OCI-LY3 (cell line): ENCODE data around the gene PIP5K1C.

Source experiments
- H2AFZ ChIP-seq: fragments of 200-600, 300-600 bp; shearing (Covaris generic); 2 replicates; pipeline ENCODE4 v1.6.0; 2014; ENCODE audit warnings: antibody characterized with exemption, low read depth, low read length
- H3K27ac ChIP-seq: fragments of 200-600, 300-600 bp; sonication (generic); 2 replicates; pipeline ENCODE4 v1.5.1; 2014; ENCODE audit warnings: mild to moderate bottlenecking, low read length, moderate library complexity, mixed read lengths
- H3K27me3 ChIP-seq: fragments of 200-600, 300-600 bp; sonication (generic); 2 replicates; pipeline ENCODE4 v1.6.1; 2014; ENCODE audit warnings: low read depth, low read length, mixed read lengths
- H3K36me3 ChIP-seq: fragments of 200-600, 300-600 bp; sonication (generic); replicated peaks from 2 replicates; pipeline ENCODE3; 2014; ENCODE audit warnings: low read depth, low read length, mixed read lengths
- H3K4me1 ChIP-seq: fragments of 300-600, 200-600 bp; sonication (generic); 2 replicates; pipeline ENCODE4 v1.6.1; 2014; ENCODE audit warnings: low read length, mixed read lengths
- H3K4me2 ChIP-seq: fragments of 200-600, 300-600 bp; sonication (generic); 2 replicates; pipeline ENCODE4 v1.6.1; 2014; ENCODE audit warnings: low read length, mixed read lengths
- H3K4me3 ChIP-seq: fragments of 300-600, 200-600 bp; sonication (generic); 2 replicates; pipeline ENCODE4 v1.5.1; 2014; ENCODE audit warnings: antibody characterized with exemption, mild to moderate bottlenecking, low read length, moderate library complexity
- H3K79me2 ChIP-seq: fragments of 300-600, 200-600 bp; shearing (Covaris generic); 2 replicates; pipeline ENCODE4 v1.6.1; 2014; ENCODE audit warnings: mild to moderate bottlenecking, low read length, mixed read lengths
- H3K9ac ChIP-seq: fragments of 300-600, 200-600 bp; shearing (Covaris generic); 2 replicates; pipeline ENCODE4 v1.6.0; 2014; ENCODE audit warnings: mild to moderate bottlenecking, low read length, moderate library complexity
- H3K9me3 ChIP-seq: fragments of 200-600, 300-600 bp; shearing (Covaris generic); 2 replicates; pipeline ENCODE4 v1.6.1; 2014; ENCODE audit warnings: low read length, mixed read lengths; ENCODE audit not compliant: insufficient read depth
- H4K20me1 ChIP-seq: fragments of 200-600, 300-600 bp; sonication (generic); 2 replicates; pipeline ENCODE4 v1.6.1; 2016; ENCODE audit warnings: low read length, mixed read lengths; ENCODE audit not compliant: insufficient read depth
- CTCF ChIP-seq: fragments of 200-600, 300-600 bp; sonication (generic); IDR thresholded peaks from 2 replicates; pipeline ENCODE4 v1.5.1; 2014; ENCODE audit warnings: antibody characterized with exemption, low read length, low read depth
- EZH2phosphoT487 ChIP-seq: fragments of 200-600 bp; shearing (Covaris generic); IDR thresholded peaks from 2 replicates; pipeline ENCODE4 v1.6.1; 2018; ENCODE audit warnings: antibody characterized with exemption, mixed run types, low read depth

The PIP5K1C gene

GRCh38 chr19:3732108-3732507, 31.8 kb upstream of the PIP5K1C start:
- Histone ChIP-seq H3K9ac (no peak overlapping the region), H3K27me3 (no peaks in the 10 kb centered on the region), H3K36me3 (no peaks in the 10 kb centered on the region), H4K20me1 (no peaks in the 10 kb centered on the region), H3K79me2 (no peaks in the 10 kb centered on the region), H3K4me2 (no peak overlapping the region), H3K4me3 (no peak overlapping the region), H3K27ac (no peak overlapping the region), H3K4me1 (no peaks in the 10 kb centered on the region), H2AFZ (no peak overlapping the region), H3K9me3 (no peaks in the 10 kb centered on the region)
- TF ChIP-seq EZH2phosphoT487 (no peak), CTCF (no peak)

GRCh38 chr19:3730457-3730958, 30.2 kb upstream of the PIP5K1C start:
- no peaks in the 10 kb centered on the region for H3K79me2 ChIP-seq
- H2AFZ ChIP-seq = no peak overlapping the region
- no peaks in the 10 kb centered on the region for H4K20me1 ChIP-seq
- TF ChIP-seq EZH2phosphoT487 (no peak), CTCF (no peak)
- no peak overlapping the region for H3K4me2 ChIP-seq
- peaks cover 4% of the 10 kb centered on the region; the same call in 1 of the 2 replicates for H3K27me3 ChIP-seq
- H3K4me1 ChIP-seq = no peaks in the 10 kb centered on the region
- no peak overlapping the region for H3K27ac ChIP-seq
- no peaks in the 10 kb centered on the region for H3K36me3 ChIP-seq
- H3K9me3 ChIP-seq = no peaks in the 10 kb centered on the region
- no peak overlapping the region for H3K9ac ChIP-seq
- H3K4me3 ChIP-seq = no peak overlapping the region

GRCh38 chr19:3725640-3726310, 25.5 kb upstream of the PIP5K1C start:
- Histone ChIP-seq H3K4me3 (no peak overlapping the region), H3K4me2 (no peak overlapping the region), H2AFZ (no peak overlapping the region), H3K27me3 (peaks cover 6% of the 10 kb centered on the region; the same call in 1 of the 2 replicates), H3K9ac (no peak overlapping the region), H3K79me2 (no peaks in the 10 kb centered on the region), H3K4me1 (no peaks in the 10 kb centered on the region), H3K36me3 (no peaks in the 10 kb centered on the region), H3K27ac (no peak overlapping the region), H3K9me3 (no peaks in the 10 kb centered on the region), H4K20me1 (no peaks in the 10 kb centered on the region)
- TF ChIP-seq EZH2phosphoT487 (no peak), CTCF (no peak)

- TF ChIP-seq CTCF (no peak), EZH2phosphoT487 (no peak)
- H3K9ac ChIP-seq = no peak overlapping the region
- no peak overlapping the region for H3K27ac ChIP-seq
- no peak overlapping the region for H3K4me3 ChIP-seq
- H3K4me1 ChIP-seq = no peaks in the 10 kb centered on the region
- H3K9me3 ChIP-seq = no peaks in the 10 kb centered on the region
- no peak overlapping the region for H3K4me2 ChIP-seq
- no peaks in the 10 kb centered on the region for H3K36me3 ChIP-seq
- H3K27me3 ChIP-seq = peaks cover 10% of the 10 kb centered on the region
- H2AFZ ChIP-seq = no peak overlapping the region
- no peaks in the 10 kb centered on the region for H3K79me2 ChIP-seq
- H4K20me1 ChIP-seq = no peaks in the 10 kb centered on the region
Measured at GRCh38 chr19:3725121-3725520, 24.9 kb upstream of the PIP5K1C start.
